Activated naive CD8-positive, alpha-beta T cell treated with anti-CD3 and anti-CD28 coated beads for 36 hours (primary cell): ENCODE data around the gene DDX23. TPM values are rescaled to one million over a fixed set of nuclear protein-coding genes. Genes with fewer than 3 reads are reported as not detected.
"Not testable (repeated sequence)": the region's sequence is repeated elsewhere in the genome, so short reads cannot be mapped to it uniquely, and the experiment has no call there.

Experiments
- DNase-seq: peaks from one replicate; pipeline ENCODE4 v3.0.0; 2021
- H3K27ac Mint-ChIP-seq: one replicate; pipeline ENCODE4 v1.8.0; 2022; ENCODE audit warnings: mild to moderate bottlenecking, moderate library complexity, mixed read lengths
- H3K27me3 Mint-ChIP-seq: one replicate; pipeline ENCODE4 v1.8.0; 2022; ENCODE audit warnings: mild to moderate bottlenecking, mixed read lengths
- H3K36me3 Mint-ChIP-seq: one replicate; pipeline ENCODE4 v1.8.0; 2021; ENCODE audit warnings: mild to moderate bottlenecking, mixed read lengths
- H3K4me1 Mint-ChIP-seq: one replicate; pipeline ENCODE4 v1.8.0; 2021; ENCODE audit warnings: mixed read lengths
- H3K4me3 Mint-ChIP-seq: one replicate; pipeline ENCODE4 v1.8.0; 2022; ENCODE audit warnings: mild to moderate bottlenecking, moderate library complexity, mixed read lengths
- H3K9me3 Mint-ChIP-seq: one replicate; pipeline ENCODE4 v1.8.0; 2022; ENCODE audit warnings: mixed read lengths
- total RNA-seq, 2 experiments: library from RNA; stranded (reverse); gene quantifications; one replicate each; pipeline ENCODE4 v1.2.3, GENCODE V29; 2021

DDX23 gene
- total RNA-seq, 2 experiments from 2014 or later: 123 to 129 TPM

DNA sequence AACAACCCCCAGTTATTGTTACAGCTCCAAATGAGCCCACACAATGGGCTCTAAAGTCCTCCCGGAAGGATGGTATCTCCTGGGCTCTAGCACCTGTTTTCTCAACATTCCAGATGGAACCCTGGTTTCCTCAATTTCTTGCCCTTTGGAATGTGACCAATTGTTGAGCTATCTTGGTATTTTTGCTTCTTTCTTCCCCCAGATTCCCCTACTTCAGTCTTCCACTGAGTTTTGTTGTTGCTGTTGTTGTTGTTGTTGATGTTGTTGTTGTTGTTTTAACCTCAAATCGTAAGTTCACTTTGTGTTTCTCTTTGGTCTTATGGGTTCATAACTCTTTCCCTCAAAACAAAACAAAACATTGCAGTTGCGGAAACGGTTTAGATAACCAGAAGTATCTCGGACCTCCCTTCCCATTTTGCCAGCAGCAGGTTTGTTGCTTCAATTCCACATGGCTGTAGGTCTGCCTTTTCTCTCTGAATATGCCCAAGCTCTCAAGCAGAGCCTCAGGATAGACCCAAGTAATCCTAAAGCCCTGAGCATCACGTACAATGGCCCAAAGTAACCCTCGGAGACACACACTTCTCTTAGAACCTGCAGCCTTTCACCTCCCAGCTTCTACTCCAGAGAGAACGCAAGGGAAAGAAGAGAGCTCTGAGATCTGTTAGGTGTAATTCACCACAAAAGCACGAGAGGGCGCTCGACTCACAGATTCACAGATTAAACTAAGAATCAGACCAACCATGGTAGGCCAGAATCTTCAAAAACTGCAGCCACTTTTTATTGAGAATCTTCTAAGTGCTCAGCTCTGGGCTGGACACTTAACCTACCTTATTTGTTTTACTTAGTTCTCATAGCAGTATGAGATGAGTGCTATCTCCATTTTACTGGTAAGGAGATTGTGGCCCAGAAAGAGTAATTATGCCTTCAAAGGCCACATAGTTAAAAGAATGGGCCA lies 1.0 kb upstream of the DDX23 start:
- Mint-ChIP-seq H3K9me3 (no peaks in the 10 kb centered on the region), H3K4me3 (peak overlapping the region; percentile 94), H3K27ac (peak overlapping the region; percentile 93), H3K36me3 (peaks cover 15% of the 10 kb centered on the region), H3K27me3 (no peaks in the 10 kb centered on the region), H3K4me1 (peaks cover 26% of the 10 kb centered on the region)
- DNase-seq: peak; percentile 79

DNA sequence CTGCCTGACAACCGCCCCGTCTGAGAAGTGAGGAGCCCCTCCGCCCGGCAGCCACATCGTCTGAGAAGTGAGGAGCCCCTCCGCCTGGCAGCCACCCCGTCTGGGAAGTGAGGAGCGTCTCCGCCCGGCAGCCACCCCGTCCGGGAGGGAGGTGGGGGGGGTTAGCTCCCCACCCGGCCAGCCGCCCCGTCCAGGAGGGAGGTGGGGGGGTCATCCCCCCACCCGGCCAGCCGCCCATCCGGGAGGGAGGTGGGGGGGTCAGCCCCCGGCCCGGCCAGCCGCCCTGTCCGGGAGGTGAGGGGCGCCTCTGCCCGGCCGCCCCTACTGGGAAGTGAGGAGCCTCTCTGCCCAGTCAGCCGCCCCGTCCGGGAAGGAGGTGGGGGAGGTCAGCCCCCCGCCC lies 9.9 kb downstream of the DDX23 start:
- not testable (repeated sequence) for H3K9me3 Mint-ChIP-seq, DNase-seq, H3K27ac Mint-ChIP-seq, H3K4me3 Mint-ChIP-seq, H3K4me1 Mint-ChIP-seq, H3K27me3 Mint-ChIP-seq
- H3K36me3 Mint-ChIP-seq: peaks cover 28% of the 10 kb centered on the region

DNA sequence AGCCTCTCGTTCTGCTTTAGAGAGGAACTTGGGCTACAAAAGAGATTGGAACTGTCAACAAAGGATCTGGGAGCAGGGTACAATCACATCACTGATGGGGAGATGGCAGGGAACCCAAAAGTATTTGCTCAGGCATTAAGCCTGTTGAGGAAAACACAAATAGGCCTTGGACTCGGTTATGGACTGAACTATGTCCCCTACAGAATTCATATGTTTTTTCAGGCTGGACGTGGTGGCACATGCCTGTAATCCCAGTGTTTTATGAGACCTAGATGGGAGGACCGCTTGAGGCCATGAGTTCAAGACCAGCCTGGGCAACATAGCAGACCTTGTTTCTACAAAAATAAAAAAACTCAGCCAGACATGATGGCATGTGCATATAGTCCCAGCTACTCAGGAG lies 13.9 kb downstream of the DDX23 start:
- Mint-ChIP-seq H3K4me3 (no peak overlapping the region), H3K27ac (no peak overlapping the region), H3K27me3 (no peaks in the 10 kb centered on the region), H3K9me3 (no peaks in the 10 kb centered on the region), H3K4me1 (no peaks in the 10 kb centered on the region), H3K36me3 (peaks cover 28% of the 10 kb centered on the region)
- DNase-seq: no peak

- no peak for DNase-seq
- H3K36me3 Mint-ChIP-seq: peaks cover 23% of the 10 kb centered on the region
- no peaks in the 10 kb centered on the region for H3K4me1 Mint-ChIP-seq
- H3K9me3 Mint-ChIP-seq: no peaks in the 10 kb centered on the region
- no peaks in the 10 kb centered on the region for H3K27me3 Mint-ChIP-seq
- H3K27ac Mint-ChIP-seq: no peak overlapping the region
- H3K4me3 Mint-ChIP-seq: no peak overlapping the region
Observed at GRCh38 chr12:48832321-48833060, 19.5 kb downstream of the DDX23 start.

DNA sequence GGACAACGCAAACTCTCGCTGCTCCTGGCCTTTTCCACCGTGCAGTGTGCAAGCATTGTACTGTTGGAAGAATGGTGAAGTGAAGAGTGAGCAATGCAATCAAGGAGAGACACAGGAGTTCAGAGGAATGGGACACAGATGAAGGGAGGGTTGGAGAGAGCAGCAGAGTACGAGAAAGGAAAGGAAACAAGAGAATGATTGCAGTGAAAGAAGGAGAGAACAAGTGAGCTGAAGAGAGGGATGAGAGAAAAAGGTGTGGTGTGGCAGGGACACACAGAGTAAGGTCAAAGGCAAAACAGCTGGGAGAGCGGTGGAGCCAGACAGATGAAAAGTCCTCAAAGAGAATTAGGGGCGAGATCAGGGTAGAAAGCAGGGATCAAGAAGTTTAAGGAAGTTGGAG lies 20.7 kb downstream of the DDX23 start:
- Mint-ChIP-seq H3K4me1 (no peaks in the 10 kb centered on the region), H3K27ac (no peak overlapping the region), H3K4me3 (no peak overlapping the region), H3K27me3 (no peaks in the 10 kb centered on the region), H3K36me3 (peaks cover 17% of the 10 kb centered on the region), H3K9me3 (no peaks in the 10 kb centered on the region)
- no peak for DNase-seq

DNA sequence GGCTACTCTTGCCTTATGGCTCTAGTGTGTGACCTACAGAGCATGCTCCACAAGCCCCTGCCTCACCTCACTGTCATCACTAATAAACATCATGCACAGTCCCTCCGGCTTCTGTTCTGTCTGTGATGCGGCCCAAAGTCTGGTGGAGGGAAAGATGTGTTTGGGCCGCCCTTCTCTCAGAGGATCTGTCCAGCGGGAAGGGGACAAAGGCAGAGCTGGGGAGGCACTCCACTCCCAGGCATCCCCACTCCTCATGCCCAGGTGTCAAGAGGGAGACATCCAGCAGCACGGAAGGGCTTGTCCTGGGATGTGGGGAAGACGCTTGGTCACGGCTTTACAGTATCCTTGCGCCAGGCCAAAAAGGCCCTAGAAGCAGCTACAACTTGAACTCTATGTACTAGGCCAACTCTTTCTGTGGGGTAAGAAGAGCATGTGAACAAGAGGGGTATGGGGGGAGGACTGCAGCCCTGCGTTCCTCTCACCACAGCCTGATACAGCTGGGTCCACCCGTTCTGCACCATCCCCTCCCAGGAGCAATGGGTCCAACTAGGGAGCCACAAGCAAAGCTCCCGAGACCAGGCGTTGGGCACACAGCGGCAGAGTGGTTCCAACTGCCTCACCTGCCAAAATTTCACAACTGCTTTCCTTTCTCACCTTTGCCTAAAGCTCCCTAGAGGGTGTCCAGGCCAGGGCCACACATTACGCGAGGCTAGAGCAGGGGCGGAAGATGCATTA lies 23.0 kb downstream of the DDX23 start:
- Mint-ChIP-seq H3K4me1 (no peaks in the 10 kb centered on the region), H3K27ac (peak overlapping the region; percentile 21), H3K36me3 (peaks cover 11% of the 10 kb centered on the region), H3K9me3 (no peaks in the 10 kb centered on the region), H3K4me3 (no peak overlapping the region), H3K27me3 (no peaks in the 10 kb centered on the region)
- DNase-seq: no peak

GRCh38 chr12:48828293-48828692 lies 23.7 kb downstream of the DDX23 start:
- no peak overlapping the region for H3K4me3 Mint-ChIP-seq
- H3K27ac Mint-ChIP-seq: no peak overlapping the region
- no peak for DNase-seq
- no peaks in the 10 kb centered on the region for H3K4me1 Mint-ChIP-seq
- no peaks in the 10 kb centered on the region for H3K27me3 Mint-ChIP-seq
- H3K9me3 Mint-ChIP-seq: no peaks in the 10 kb centered on the region
- peaks cover 9% of the 10 kb centered on the region for H3K36me3 Mint-ChIP-seq

GRCh38 chr12:48827513-48828096 lies 24.4 kb downstream of the DDX23 start:
- no peaks in the 10 kb centered on the region for H3K9me3 Mint-ChIP-seq
- peaks cover 7% of the 10 kb centered on the region for H3K36me3 Mint-ChIP-seq
- H3K4me3 Mint-ChIP-seq: no peak overlapping the region
- H3K4me1 Mint-ChIP-seq: no peaks in the 10 kb centered on the region
- no peak for DNase-seq
- H3K27ac Mint-ChIP-seq: no peak overlapping the region
- H3K27me3 Mint-ChIP-seq: no peaks in the 10 kb centered on the region

DNA sequence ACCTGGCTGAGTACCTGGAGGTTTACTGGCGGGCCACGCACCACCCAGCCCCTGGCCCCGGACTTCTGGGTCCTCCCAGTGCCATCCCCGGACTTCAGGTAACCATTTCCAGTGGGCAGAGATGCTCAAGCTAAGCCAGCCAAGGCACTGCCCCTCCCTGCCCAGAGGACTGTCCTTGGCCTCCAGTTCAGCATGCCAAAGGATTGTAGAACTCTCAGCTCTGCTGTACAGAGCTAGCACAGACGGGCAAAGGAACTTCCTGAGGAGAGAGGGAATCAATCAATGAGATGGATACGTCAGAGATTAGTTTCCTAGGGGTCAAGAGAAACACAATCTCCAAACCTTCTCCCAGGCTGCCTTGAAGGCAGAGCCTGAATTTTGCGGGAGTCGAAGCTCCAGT lies 24.9 kb downstream of the DDX23 start:
- DNase-seq: no peak
- Mint-ChIP-seq H3K4me3 (no peak overlapping the region), H3K27ac (no peak overlapping the region), H3K4me1 (no peaks in the 10 kb centered on the region), H3K9me3 (no peaks in the 10 kb centered on the region), H3K36me3 (peaks cover 7% of the 10 kb centered on the region), H3K27me3 (no peaks in the 10 kb centered on the region)

GRCh38 chr12:48826209-48826855 lies 25.6 kb downstream of the DDX23 start:
- peaks cover 6% of the 10 kb centered on the region for H3K36me3 Mint-ChIP-seq
- no peaks in the 10 kb centered on the region for H3K9me3 Mint-ChIP-seq
- no peak overlapping the region for H3K27ac Mint-ChIP-seq
- DNase-seq: no peak
- no peak overlapping the region for H3K4me3 Mint-ChIP-seq
- no peaks in the 10 kb centered on the region for H3K4me1 Mint-ChIP-seq
- H3K27me3 Mint-ChIP-seq: no peaks in the 10 kb centered on the region

- no peaks in the 10 kb centered on the region for H3K9me3 Mint-ChIP-seq
- H3K27me3 Mint-ChIP-seq: no peaks in the 10 kb centered on the region
- no peak overlapping the region for H3K27ac Mint-ChIP-seq
- no peaks in the 10 kb centered on the region for H3K4me1 Mint-ChIP-seq
- no peak overlapping the region for H3K4me3 Mint-ChIP-seq
- no peak for DNase-seq
- peaks cover 3% of the 10 kb centered on the region for H3K36me3 Mint-ChIP-seq
Observed at GRCh38 chr12:48824905-48825304, 27.1 kb downstream of the DDX23 start.

DNA sequence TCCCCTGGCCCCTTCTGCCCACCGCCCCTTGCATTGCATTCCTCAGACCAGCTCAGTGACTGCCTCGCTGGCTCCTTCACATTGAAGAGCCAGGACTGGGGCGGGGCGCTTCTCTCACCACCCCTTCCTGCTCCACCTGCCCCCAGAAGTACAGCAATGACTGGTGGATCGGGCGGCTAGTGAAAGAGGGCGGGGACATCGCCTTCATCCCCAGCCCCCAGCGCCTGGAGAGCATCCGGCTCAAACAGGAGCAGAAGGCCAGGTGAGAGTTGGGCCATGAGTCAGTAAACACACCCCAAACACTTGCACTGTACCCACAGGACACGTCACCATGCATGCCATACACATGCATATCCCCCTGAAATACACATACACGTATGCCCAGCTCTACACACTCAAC lies 27.9 kb downstream of the DDX23 start:
- H3K9me3 Mint-ChIP-seq: no peaks in the 10 kb centered on the region
- no peaks in the 10 kb centered on the region for H3K4me1 Mint-ChIP-seq
- H3K27ac Mint-ChIP-seq: no peak overlapping the region
- no peak for DNase-seq
- no peaks in the 10 kb centered on the region for H3K27me3 Mint-ChIP-seq
- no peaks in the 10 kb centered on the region for H3K36me3 Mint-ChIP-seq
- no peak overlapping the region for H3K4me3 Mint-ChIP-seq

GRCh38 chr12:48823281-48823680 lies 28.7 kb downstream of the DDX23 start:
- Mint-ChIP-seq H3K36me3 (no peaks in the 10 kb centered on the region), H3K9me3 (no peaks in the 10 kb centered on the region), H3K27ac (no peak overlapping the region), H3K4me1 (peaks cover 1% of the 10 kb centered on the region), H3K27me3 (no peaks in the 10 kb centered on the region), H3K4me3 (no peak overlapping the region)
- no peak for DNase-seq

GRCh38 chr12:48822711-48823110 lies 29.3 kb downstream of the DDX23 start:
- Mint-ChIP-seq H3K9me3 (no peaks in the 10 kb centered on the region), H3K4me3 (no peak overlapping the region), H3K4me1 (peaks cover 5% of the 10 kb centered on the region), H3K27ac (no peak overlapping the region), H3K27me3 (peaks cover 1% of the 10 kb centered on the region), H3K36me3 (no peaks in the 10 kb centered on the region)
- no peak for DNase-seq
